ENCODE results near the gene C5orf24. TPM values are rescaled to one million over a fixed set of nuclear protein-coding genes. Genes with fewer than 3 reads are reported as not detected.
A peak's percentile ranks its signal among the peaks of the same experiment; 100 is the strongest.
"Not testable (repeated sequence)": the region's sequence is repeated elsewhere in the genome, so short reads cannot be mapped to it uniquely, and the experiment has no call there.

The C5orf24 gene
- total RNA-seq, 1 donor from 2014 or later, result 81.7 TPM

GRCh38 chr5:134873987-134874830 lies 28.4 kb downstream of the C5orf24 start, which contains the start of gene TXNDC15:
Gene TXNDC15, plus strand, starts transcription at chr5:134874371. Its CDS starts 57 bp downstream, at chr5:134874428.
- peak within 1 kb of the TSS; percentile 92 for H3K4me3 Mint-ChIP-seq (ENCODE audit: unreplicated experiment)
- DNase-seq (ENCODE audit: extremely low spot score, unreplicated experiment), result peak; percentile 95
- no peaks in the 10 kb centered on the region for H3K9me3 Mint-ChIP-seq (ENCODE audit: unreplicated experiment)
- peaks cover 7% of the 10 kb centered on the region for H3K36me3 Mint-ChIP-seq (ENCODE audit: unreplicated experiment)
- TF ChIP-seq, protein P1, sequence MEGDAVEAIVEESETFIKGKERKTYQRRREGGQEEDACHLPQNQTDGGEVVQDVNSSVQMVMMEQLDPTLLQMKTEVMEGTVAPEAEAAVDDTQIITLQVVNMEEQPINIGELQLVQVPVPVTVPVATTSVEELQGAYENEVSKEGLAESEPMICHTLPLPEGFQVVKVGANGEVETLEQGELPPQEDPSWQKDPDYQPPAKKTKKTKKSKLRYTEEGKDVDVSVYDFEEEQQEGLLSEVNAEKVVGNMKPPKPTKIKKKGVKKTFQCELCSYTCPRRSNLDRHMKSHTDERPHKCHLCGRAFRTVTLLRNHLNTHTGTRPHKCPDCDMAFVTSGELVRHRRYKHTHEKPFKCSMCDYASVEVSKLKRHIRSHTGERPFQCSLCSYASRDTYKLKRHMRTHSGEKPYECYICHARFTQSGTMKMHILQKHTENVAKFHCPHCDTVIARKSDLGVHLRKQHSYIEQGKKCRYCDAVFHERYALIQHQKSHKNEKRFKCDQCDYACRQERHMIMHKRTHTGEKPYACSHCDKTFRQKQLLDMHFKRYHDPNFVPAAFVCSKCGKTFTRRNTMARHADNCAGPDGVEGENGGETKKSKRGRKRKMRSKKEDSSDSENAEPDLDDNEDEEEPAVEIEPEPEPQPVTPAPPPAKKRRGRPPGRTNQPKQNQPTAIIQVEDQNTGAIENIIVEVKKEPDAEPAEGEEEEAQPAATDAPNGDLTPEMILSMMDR (IDR thresholded peaks at IDR 0.05), result no peak
- H3K4me1 Mint-ChIP-seq (ENCODE audit: unreplicated experiment), result peaks cover 27% of the 10 kb centered on the region
- peak within 1 kb of the TSS; percentile 98 for H3K27ac Mint-ChIP-seq (ENCODE audit: unreplicated experiment)
- no peaks in the 10 kb centered on the region for H3K27me3 Mint-ChIP-seq (ENCODE audit: unreplicated experiment)

GRCh38 chr5:134874831-134875655 lies 29.3 kb downstream of the C5orf24 start:
- H3K27me3 Mint-ChIP-seq (ENCODE audit: unreplicated experiment), result no peaks in the 10 kb centered on the region
- peaks cover 7% of the 10 kb centered on the region for H3K36me3 Mint-ChIP-seq (ENCODE audit: unreplicated experiment)
- H3K27ac Mint-ChIP-seq (ENCODE audit: unreplicated experiment), result peak overlapping the region; percentile 98
- peaks cover 29% of the 10 kb centered on the region for H3K4me1 Mint-ChIP-seq (ENCODE audit: unreplicated experiment)
- peak overlapping the region; percentile 92 for H3K4me3 Mint-ChIP-seq (ENCODE audit: unreplicated experiment)
- peak; percentile 89 for DNase-seq (ENCODE audit: extremely low spot score, unreplicated experiment)
- TF ChIP-seq, protein P1 (IDR thresholded peaks at IDR 0.05), result no peak
- H3K9me3 Mint-ChIP-seq (ENCODE audit: unreplicated experiment), result no peaks in the 10 kb centered on the region

DNA sequence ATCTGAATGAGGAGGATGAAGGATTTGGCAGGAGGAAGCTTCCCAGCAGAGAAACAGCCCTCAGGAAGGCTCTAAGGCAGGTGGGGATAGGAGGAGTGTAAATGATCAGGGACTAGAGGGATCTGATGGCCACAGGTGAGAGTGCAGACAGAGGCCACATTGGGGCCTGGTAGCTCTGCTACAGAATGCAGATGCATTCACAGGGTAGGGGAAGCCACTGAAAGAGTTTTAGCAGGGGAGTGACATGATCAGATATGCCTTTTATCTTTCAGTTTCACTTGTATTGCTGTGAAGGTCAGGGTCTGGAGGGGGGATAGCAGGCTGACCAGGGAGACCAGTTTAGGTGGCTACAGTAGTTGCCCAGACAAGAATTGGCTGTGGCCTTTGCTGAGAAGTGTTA lies 31.4 kb downstream of the C5orf24 start:
- DNase-seq (ENCODE audit: extremely low spot score, unreplicated experiment), result no peak
- no peak overlapping the region for H3K4me3 Mint-ChIP-seq (ENCODE audit: unreplicated experiment)
- peaks cover 7% of the 10 kb centered on the region for H3K36me3 Mint-ChIP-seq (ENCODE audit: unreplicated experiment)
- no peaks in the 10 kb centered on the region for H3K9me3 Mint-ChIP-seq (ENCODE audit: unreplicated experiment)
- H3K4me1 Mint-ChIP-seq (ENCODE audit: unreplicated experiment), result peaks cover 31% of the 10 kb centered on the region
- TF ChIP-seq, protein P1 (IDR thresholded peaks at IDR 0.05), result no peak
- H3K27me3 Mint-ChIP-seq (ENCODE audit: unreplicated experiment), result no peaks in the 10 kb centered on the region
- no peak overlapping the region for H3K27ac Mint-ChIP-seq (ENCODE audit: unreplicated experiment)

DNA sequence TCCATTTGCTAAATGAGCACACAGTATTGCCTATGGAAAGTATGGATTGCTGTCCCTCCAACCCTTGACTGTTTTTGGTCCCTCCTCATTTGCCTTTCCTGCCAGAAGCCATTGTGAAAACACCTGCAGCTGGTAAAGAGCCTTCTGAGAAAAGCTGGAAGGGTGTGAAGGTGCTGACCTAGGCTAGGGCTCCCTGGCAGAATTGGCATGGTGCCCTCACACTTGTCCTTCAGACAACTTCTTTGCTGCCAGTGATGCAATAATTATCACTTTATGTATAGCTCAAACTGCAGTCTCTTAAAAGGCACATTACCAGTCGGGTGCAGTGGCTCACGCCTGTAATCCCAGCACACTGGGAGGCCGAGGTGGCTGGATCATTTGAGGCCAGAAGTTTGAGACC lies 32.6 kb downstream of the C5orf24 start:
- Mint-ChIP-seq H3K9me3 (ENCODE audit: unreplicated experiment) (no peaks in the 10 kb centered on the region), H3K27ac (ENCODE audit: unreplicated experiment) (no peak overlapping the region), H3K27me3 (ENCODE audit: unreplicated experiment) (no peaks in the 10 kb centered on the region), H3K4me3 (ENCODE audit: unreplicated experiment) (no peak overlapping the region), H3K36me3 (ENCODE audit: unreplicated experiment) (peaks cover 7% of the 10 kb centered on the region), H3K4me1 (ENCODE audit: unreplicated experiment) (peaks cover 30% of the 10 kb centered on the region)
- peak; percentile 46 for DNase-seq (ENCODE audit: extremely low spot score, unreplicated experiment)
- TF ChIP-seq, protein P1 (IDR thresholded peaks at IDR 0.05), result no peak

DNA sequence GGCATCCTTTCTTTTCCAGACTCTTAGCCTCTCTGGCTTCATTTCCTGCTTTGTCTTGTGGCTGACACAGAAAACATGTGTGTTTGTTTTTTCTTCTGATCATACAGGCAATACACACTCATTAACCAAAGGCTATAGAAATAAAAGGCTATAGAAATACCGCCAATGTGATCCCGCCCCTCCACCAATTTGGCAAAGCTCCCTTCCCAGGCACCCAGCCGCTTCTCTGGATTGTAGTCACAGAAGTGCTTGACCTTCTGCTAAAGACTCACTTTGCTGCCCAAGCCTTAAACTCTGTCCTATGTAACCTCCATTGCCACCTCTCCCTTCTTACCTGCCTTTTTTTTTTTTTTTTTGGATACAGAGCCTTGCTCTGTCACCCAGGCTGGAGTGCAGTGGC lies 33.7 kb downstream of the C5orf24 start:
- Mint-ChIP-seq H3K4me3 (ENCODE audit: unreplicated experiment) (no peak overlapping the region), H3K9me3 (ENCODE audit: unreplicated experiment) (no peaks in the 10 kb centered on the region), H3K27me3 (ENCODE audit: unreplicated experiment) (no peaks in the 10 kb centered on the region), H3K4me1 (ENCODE audit: unreplicated experiment) (peaks cover 25% of the 10 kb centered on the region), H3K27ac (ENCODE audit: unreplicated experiment) (no peak overlapping the region), H3K36me3 (ENCODE audit: unreplicated experiment) (peaks cover 7% of the 10 kb centered on the region)
- DNase-seq (ENCODE audit: extremely low spot score, unreplicated experiment), result peak; percentile 44
- TF ChIP-seq, protein P1 (IDR thresholded peaks at IDR 0.05), result no peak

DNA sequence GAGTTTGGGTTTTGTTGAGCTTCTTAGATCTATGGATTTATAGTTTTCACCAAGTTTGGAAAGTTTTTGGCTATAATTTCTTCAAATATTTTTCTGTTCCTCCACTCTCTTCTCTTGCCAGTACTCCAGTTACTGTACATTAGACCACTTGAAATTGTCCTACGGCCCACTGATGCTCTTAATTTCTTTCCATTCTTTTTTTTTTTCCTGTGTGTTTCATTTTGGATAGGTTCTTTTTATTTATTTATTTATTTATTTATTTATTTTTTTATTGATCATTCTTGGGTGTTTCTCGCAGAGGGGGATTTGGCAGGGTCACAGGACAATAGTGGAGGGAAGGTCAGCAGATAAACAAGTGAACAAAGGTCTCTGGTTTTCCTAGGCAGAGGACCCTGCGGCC lies 35.2 kb downstream of the C5orf24 start:
- not testable (repeated sequence) for DNase-seq (ENCODE audit: extremely low spot score, unreplicated experiment); H3K27ac Mint-ChIP-seq (ENCODE audit: unreplicated experiment); H3K9me3 Mint-ChIP-seq (ENCODE audit: unreplicated experiment); H3K4me3 Mint-ChIP-seq (ENCODE audit: unreplicated experiment); H3K36me3 Mint-ChIP-seq (ENCODE audit: unreplicated experiment); H3K27me3 Mint-ChIP-seq (ENCODE audit: unreplicated experiment)
- peaks cover 16% of the 10 kb centered on the region for H3K4me1 Mint-ChIP-seq (ENCODE audit: unreplicated experiment)

- not testable (repeated sequence) for H3K4me3 Mint-ChIP-seq (ENCODE audit: unreplicated experiment); H3K4me1 Mint-ChIP-seq (ENCODE audit: unreplicated experiment); DNase-seq (ENCODE audit: extremely low spot score, unreplicated experiment); H3K27ac Mint-ChIP-seq (ENCODE audit: unreplicated experiment); H3K36me3 Mint-ChIP-seq (ENCODE audit: unreplicated experiment); H3K9me3 Mint-ChIP-seq (ENCODE audit: unreplicated experiment); H3K27me3 Mint-ChIP-seq (ENCODE audit: unreplicated experiment)
These were observed 35.9 kb downstream of the C5orf24 start for GRCh38 chr5:134881711-134882110.
